Measurements from ENCODE around the gene GRIK4.

The GRIK4 gene

GRCh38 chr11:120869516-120870011, 358.0 kb downstream of the GRIK4 start:
- H3K4me2 ChIP-seq (ENCODE audit: low read length), result no peak overlapping the region
- no peaks in the 10 kb centered on the region for H3K27me3 ChIP-seq (ENCODE audit: control insufficient read depth, low read length)
- no peaks in the 10 kb centered on the region for H3F3A ChIP-seq (ENCODE audit: control insufficient read depth, insufficient read depth)
- no peak for TF ChIP-seq CTCF (IDR thresholded peaks at IDR 0.05; ENCODE audit: low read depth, low read length, poor library complexity, severe bottlenecking)
- no peak for TF ChIP-seq EZH2phosphoT487 (IDR thresholded peaks at IDR 0.05; ENCODE audit: borderline replicate concordance, low read length)
- no peak overlapping the region for H3K4me3 ChIP-seq (ENCODE audit: low read length)
- H4K20me1 ChIP-seq (ENCODE audit: control insufficient read depth, insufficient read depth, low read depth, low read length), result no peaks in the 10 kb centered on the region
- H3K9me2 ChIP-seq (replicated peaks; ENCODE audit: control insufficient read depth, low read length), result no peaks in the 10 kb centered on the region
- H3K9me3 ChIP-seq (ENCODE audit: control insufficient read depth, insufficient read depth, low read length), result no peaks in the 10 kb centered on the region
- no peaks in the 10 kb centered on the region for H3K36me3 ChIP-seq (ENCODE audit: control insufficient read depth, low read length)
- H3K27ac ChIP-seq (ENCODE audit: low read depth, low read length), result no peak overlapping the region
- no peaks in the 10 kb centered on the region for H3K4me1 ChIP-seq (ENCODE audit: control insufficient read depth, low read length)
- H3K79me2 ChIP-seq (ENCODE audit: control insufficient read depth, low read length), result no peaks in the 10 kb centered on the region

DNA sequence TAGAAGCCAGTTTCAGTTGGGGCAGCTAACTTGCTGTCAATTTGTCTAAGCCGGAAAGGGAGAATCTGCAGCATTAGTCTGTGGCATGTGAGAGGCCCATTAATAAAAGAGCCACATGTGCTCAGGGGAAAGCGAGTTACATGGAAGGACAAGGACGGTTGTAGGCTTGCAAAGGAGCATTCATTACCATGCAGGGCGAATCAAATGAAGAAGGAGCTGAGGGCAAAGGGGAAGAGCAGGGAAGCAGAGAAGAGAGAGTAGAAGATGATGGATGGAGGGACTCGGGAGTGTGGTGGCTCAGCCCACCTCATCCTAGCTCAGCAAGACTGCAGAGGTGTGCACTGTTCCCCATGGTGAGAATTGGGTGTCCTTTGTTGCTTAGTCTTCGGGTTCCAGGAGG, 359.6 kb downstream of the GRIK4 start:
- no peak overlapping the region for H3K4me2 ChIP-seq (ENCODE audit: low read length)
- H3F3A ChIP-seq (ENCODE audit: control insufficient read depth, insufficient read depth), result no peaks in the 10 kb centered on the region
- H4K20me1 ChIP-seq (ENCODE audit: control insufficient read depth, insufficient read depth, low read depth, low read length), result no peaks in the 10 kb centered on the region
- no peaks in the 10 kb centered on the region for H3K79me2 ChIP-seq (ENCODE audit: control insufficient read depth, low read length)
- no peaks in the 10 kb centered on the region for H3K9me2 ChIP-seq (replicated peaks; ENCODE audit: control insufficient read depth, low read length)
- no peaks in the 10 kb centered on the region for H3K36me3 ChIP-seq (ENCODE audit: control insufficient read depth, low read length)
- H3K4me3 ChIP-seq (ENCODE audit: low read length), result no peak overlapping the region
- no peaks in the 10 kb centered on the region for H3K4me1 ChIP-seq (ENCODE audit: control insufficient read depth, low read length)
- H3K9me3 ChIP-seq (ENCODE audit: control insufficient read depth, insufficient read depth, low read length), result no peaks in the 10 kb centered on the region
- no peak overlapping the region for H3K27ac ChIP-seq (ENCODE audit: low read depth, low read length)
- no peak for TF ChIP-seq CTCF (IDR thresholded peaks at IDR 0.05; ENCODE audit: low read depth, low read length, poor library complexity, severe bottlenecking)
- TF ChIP-seq EZH2phosphoT487 (IDR thresholded peaks at IDR 0.05; ENCODE audit: borderline replicate concordance, low read length), result no peak
- H3K27me3 ChIP-seq (ENCODE audit: control insufficient read depth, low read length), result no peaks in the 10 kb centered on the region

DNA sequence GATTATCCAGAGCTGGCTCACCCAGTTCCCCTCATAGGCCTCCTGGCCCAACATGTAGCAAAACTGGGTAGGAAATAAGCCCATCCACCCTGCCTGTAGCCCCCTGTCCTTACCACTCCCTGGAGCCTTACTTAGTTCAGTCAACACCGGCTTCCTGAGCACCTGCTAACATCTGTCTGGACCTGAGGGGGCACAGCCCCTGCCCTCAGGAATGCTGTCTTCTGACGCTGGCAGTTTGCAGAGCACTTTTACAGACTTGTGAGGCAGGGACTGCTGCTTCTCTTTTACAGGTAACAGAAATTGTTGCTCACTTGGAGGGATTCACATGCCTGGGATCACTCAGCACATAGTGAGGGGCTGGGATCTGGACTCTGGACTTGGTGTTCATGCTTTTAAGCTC, 360.4 kb downstream of the GRIK4 start:
- Histone ChIP-seq H3K9me2 (replicated peaks; ENCODE audit: control insufficient read depth, low read length) (no peaks in the 10 kb centered on the region), H3K4me2 (ENCODE audit: low read length) (no peak overlapping the region), H3K27me3 (ENCODE audit: control insufficient read depth, low read length) (no peaks in the 10 kb centered on the region), H3F3A (ENCODE audit: control insufficient read depth, insufficient read depth) (no peaks in the 10 kb centered on the region), H4K20me1 (ENCODE audit: control insufficient read depth, insufficient read depth, low read depth, low read length) (no peaks in the 10 kb centered on the region), H3K27ac (ENCODE audit: low read depth, low read length) (no peak overlapping the region), H3K36me3 (ENCODE audit: control insufficient read depth, low read length) (no peaks in the 10 kb centered on the region), H3K9me3 (ENCODE audit: control insufficient read depth, insufficient read depth, low read length) (no peaks in the 10 kb centered on the region), H3K4me3 (ENCODE audit: low read length) (no peak overlapping the region), H3K4me1 (ENCODE audit: control insufficient read depth, low read length) (no peaks in the 10 kb centered on the region), H3K79me2 (ENCODE audit: control insufficient read depth, low read length) (no peaks in the 10 kb centered on the region)
- TF ChIP-seq CTCF (IDR thresholded peaks at IDR 0.05; ENCODE audit: low read depth, low read length, poor library complexity, severe bottlenecking), result no peak
- no peak for TF ChIP-seq EZH2phosphoT487 (IDR thresholded peaks at IDR 0.05; ENCODE audit: borderline replicate concordance, low read length)

All from DOHH2 (cell line).